Breast epithelium (tissue), 4 donors: ENCODE data around the gene ACACA. TPM values are rescaled to one million over a fixed set of nuclear protein-coding genes. Genes with fewer than 3 reads are reported as not detected.
"Not testable (repeated sequence)": the region's sequence is repeated elsewhere in the genome, so short reads cannot be mapped to it uniquely, and the experiment has no call there.

ENCODE experiments used
- DNase-seq, 2 donors: peaks; one replicate each; pipeline ENCODE4 v3.0.0-alpha.2; 2019; ENCODE audit warnings: low spot score in 2 of 2
- H3K27ac ChIP-seq, 2 donors: fragments of 200-600 bp; sonication (generic) in 1 of 2; one replicate each; pipeline ENCODE4 v1.5.1; 2016 to 2019; ENCODE audit warnings: mild to moderate bottlenecking in 1 of 2
- H3K27me3 ChIP-seq, 2 donors: fragments of 200-600 bp; sonication (generic) in 1 of 2; one replicate each; pipeline versions ENCODE4 v1.5.1 to v1.6.0; 2017 to 2019; ENCODE audit warnings: control low read depth in 1 of 2, mild to moderate bottlenecking in 1 of 2
- H3K36me3 ChIP-seq: fragments of 200-600 bp; one replicate; pipeline ENCODE4 v1.5.1; 2019
- H3K4me1 ChIP-seq, 2 donors: fragments of 200-600 bp; sonication (generic); one replicate each; pipeline ENCODE4 v1.5.1; 2016 to 2019; ENCODE audit warnings: control low read depth in 1 of 2
- H3K4me3 ChIP-seq, 3 donors: fragments of 200-600 bp; sonication (generic); 1 replicate in 2 of 3; 2 replicates in 1 of 3; pipeline ENCODE4 v1.5.1; 2016 to 2019; ENCODE audit warnings: mild to moderate bottlenecking in 3 of 3, moderate library complexity in 2 of 3
- H3K9me3 ChIP-seq, 2 donors: fragments of 200-600 bp; sonication (generic) in 1 of 2; one replicate each; pipeline ENCODE4 v1.5.1; 2016 to 2019; ENCODE audit warnings: control low read depth in 1 of 2
- CTCF ChIP-seq, 3 donors: fragments of 450-650 bp; IDR thresholded peaks; one replicate each; pipeline ENCODE4 v1.5.1; 2016 to 2017; ENCODE audit warnings: antibody characterized with exemption in 3 of 3, mild to moderate bottlenecking in 3 of 3, moderate library complexity in 3 of 3
- POLR2A ChIP-seq: fragments of 450-650 bp; IDR thresholded peaks from one replicate; pipeline ENCODE4 v1.6.1; 2016; ENCODE audit warnings: antibody characterized with exemption, mild to moderate bottlenecking, moderate library complexity
- POLR2AphosphoS5 ChIP-seq, 3 donors: sonication (generic); formaldehyde crosslinking; IDR thresholded peaks; one replicate each; pipeline ENCODE4 v1.6.1; 2017; ENCODE audit warnings: antibody characterized with exemption in 3 of 3
- intact Hi-C: fragments of 100-400 bp; cut with DNase I; formaldehyde crosslinking; loops from one replicate; pipeline ENCODE4 v1.15.1; 2023; ENCODE audit warnings: low total_unique reads
- total RNA-seq, 3 donors: library from RNA; depleted of rRNA; stranded (reverse); fragments of >200 nt; gene quantifications; one replicate each; pipeline ENCODE4 v1.1.0, GENCODE V29; 2016

The ACACA gene
- total RNA-seq, 3 donors from 2014 or later = 32.8 to 46.5 (median 36.1) TPM

GRCh38 chr17:37146086-37147064 is 260.3 kb downstream of the ACACA start:
- Histone ChIP-seq H3K4me3 (no peak overlapping the region), H3K9me3 (no peaks in the 10 kb centered on the region), H3K36me3 (no peaks in the 10 kb centered on the region), H3K27ac (no peak overlapping the region), H3K4me1 (no peaks in the 10 kb centered on the region), H3K27me3 (no peaks in the 10 kb centered on the region)
- no peak for TF ChIP-seq CTCF (IDR thresholded peaks at IDR 0.05)
- no peak for TF ChIP-seq POLR2AphosphoS5 (IDR thresholded peaks at IDR 0.05)
- no peak for TF ChIP-seq POLR2A
- intact Hi-C loops = no loop called here
- no peak for DNase-seq

GRCh38 chr17:37144075-37144701 is 262.4 kb downstream of the ACACA start:
- no peaks in the 10 kb centered on the region for H3K4me1 ChIP-seq
- intact Hi-C loops = no loop called here
- DNase-seq = no peak
- H3K9me3 ChIP-seq = no peaks in the 10 kb centered on the region
- H3K27me3 ChIP-seq = no peaks in the 10 kb centered on the region
- no peak overlapping the region for H3K27ac ChIP-seq
- TF ChIP-seq POLR2AphosphoS5 (IDR thresholded peaks at IDR 0.05) (no peak), CTCF (IDR thresholded peaks at IDR 0.05) (no peak), POLR2A (no peak)
- no peak overlapping the region for H3K4me3 ChIP-seq
- no peaks in the 10 kb centered on the region for H3K36me3 ChIP-seq

GRCh38 chr17:37143558-37143957 is 263.1 kb downstream of the ACACA start:
- not testable (repeated sequence) for H3K27ac ChIP-seq, H3K36me3 ChIP-seq

GRCh38 chr17:37142294-37142896 is 264.2 kb downstream of the ACACA start:
- no peak overlapping the region for H3K27ac ChIP-seq
- TF ChIP-seq CTCF (IDR thresholded peaks at IDR 0.05) (no peak), POLR2AphosphoS5 (IDR thresholded peaks at IDR 0.05) (no peak), POLR2A (no peak)
- H3K4me1 ChIP-seq = no peaks in the 10 kb centered on the region
- H3K36me3 ChIP-seq = no peaks in the 10 kb centered on the region
- H3K27me3 ChIP-seq = no peaks in the 10 kb centered on the region
- intact Hi-C loops = no loop called here
- no peaks in the 10 kb centered on the region for H3K9me3 ChIP-seq
- H3K4me3 ChIP-seq = no peak overlapping the region
- DNase-seq = no peak

More at GRCh38 chr17:37143558-37143957, 263.1 kb downstream of the ACACA start:
- intact Hi-C loops, H3K4me3 ChIP-seq, DNase-seq, H3K9me3 ChIP-seq, H3K4me1 ChIP-seq, H3K27me3 ChIP-seq: not testable (repeated sequence)

- TF ChIP-seq CTCF (IDR thresholded peaks at IDR 0.05) (no peak), POLR2AphosphoS5 (IDR thresholded peaks at IDR 0.05) (no peak), POLR2A (no peak)
Measured at GRCh38 chr17:37138571-37139120, 268.0 kb downstream of the ACACA start.

More at GRCh38 chr17:37138571-37139120, 268.0 kb downstream of the ACACA start:
- Histone ChIP-seq H3K4me3 (no peak overlapping the region), H3K36me3 (no peaks in the 10 kb centered on the region), H3K27ac (no peak overlapping the region), H3K9me3 (no peaks in the 10 kb centered on the region), H3K4me1 (no peaks in the 10 kb centered on the region), H3K27me3 (no peaks in the 10 kb centered on the region)
- DNase-seq = no peak
- intact Hi-C loops = no loop called here
